GM12891 (cell line): ENCODE measurements around the gene LEMD1.
A peak's percentile ranks its signal among the peaks of the same experiment; 100 is the strongest.
"Not testable (repeated sequence)": the region's sequence is repeated elsewhere in the genome, so short reads cannot be mapped to it uniquely, and the experiment has no call there.

Experiments
- DNase-seq: peaks from one replicate; pipeline ENCODE4 v3.0.0; 2011; ENCODE audit warnings: low spot score; ENCODE audit not compliant: insufficient read length
- FAIRE-seq: peaks from 2 replicates; lab custom pipeline; 2011; peaks lifted over from hg19 to GRCh38; lab: Jason Lieb, UNC
- PAX5 ChIP-seq: IDR thresholded peaks from 2 replicates; pipeline ENCODE4 v1.6.1; 2011; ENCODE audit warnings: low read length, moderate library complexity, mild to moderate bottlenecking; ENCODE audit not compliant: insufficient read depth, severe bottlenecking
- POLR2A ChIP-seq: IDR thresholded peaks from 2 replicates; pipeline ENCODE4 v1.6.1; 2011; ENCODE audit warnings: low read depth, low read length, control low read depth
- POLR2AphosphoS5 ChIP-seq: IDR thresholded peaks from 2 replicates; pipeline ENCODE4 v1.6.1; 2011; ENCODE audit warnings: low read depth, low read length, control low read depth
- POU2F2 ChIP-seq: IDR thresholded peaks from 2 replicates; pipeline ENCODE4 v1.6.1; 2011; ENCODE audit warnings: low read depth, mild to moderate bottlenecking, control low read depth, low read length, moderate library complexity
- SPI1 ChIP-seq: IDR thresholded peaks from 2 replicates; pipeline ENCODE4 v1.6.1; 2011; ENCODE audit warnings: low read depth, low read length, control low read depth
- TAF1 ChIP-seq: IDR thresholded peaks from 2 replicates; pipeline ENCODE4 v1.6.1; 2011; ENCODE audit warnings: low read depth, low read length, control low read depth

LEMD1 gene

GRCh38 chr1:205370780-205371179 is 51.1 kb downstream of the LEMD1 start:
- DNase-seq, result no peak

GRCh38 chr1:205369701-205370123 is 52.1 kb downstream of the LEMD1 start:
- no peak for TF ChIP-seq PAX5
- TF ChIP-seq POLR2A, result no peak
- no peak for TF ChIP-seq POLR2AphosphoS5
- no peak for TF ChIP-seq TAF1
- TF ChIP-seq POU2F2, result no peak
- no peak for TF ChIP-seq SPI1
- no peak for DNase-seq
- FAIRE-seq, result no peak

More at GRCh38 chr1:205370780-205371179, 51.1 kb downstream of the LEMD1 start:
- FAIRE-seq, result no peak
- TF ChIP-seq POLR2A (no peak), POU2F2 (no peak), TAF1 (no peak), PAX5 (no peak), POLR2AphosphoS5 (no peak), SPI1 (no peak)

- FAIRE-seq, result no peak
Measured at GRCh38 chr1:205368478-205368877, 53.4 kb downstream of the LEMD1 start.

GRCh38 chr1:205365945-205366463 is 55.9 kb downstream of the LEMD1 start:
- DNase-seq, result no peak
- no peak for FAIRE-seq
- TF ChIP-seq TAF1 (no peak), POLR2A (no peak), POLR2AphosphoS5 (no peak), POU2F2 (no peak)

More at GRCh38 chr1:205368478-205368877, 53.4 kb downstream of the LEMD1 start:
- no peak for DNase-seq
- TF ChIP-seq TAF1 (no peak), POLR2AphosphoS5 (no peak), SPI1 (no peak)

- not testable (repeated sequence) for FAIRE-seq, DNase-seq
Measured at GRCh38 chr1:205365086-205365485, 56.8 kb downstream of the LEMD1 start.

- no peak for TF ChIP-seq TAF1
- no peak for TF ChIP-seq POLR2AphosphoS5
- no peak for TF ChIP-seq POU2F2
- no peak for TF ChIP-seq SPI1
- no peak for TF ChIP-seq PAX5
- no peak for TF ChIP-seq POLR2A
Measured at GRCh38 chr1:205360891-205361290, 61.0 kb downstream of the LEMD1 start.

GRCh38 chr1:205359771-205360565 is 61.9 kb downstream of the LEMD1 start:
- TF ChIP-seq POLR2AphosphoS5 (no peak), POLR2A (no peak), SPI1 (no peak), TAF1 (no peak), POU2F2 (no peak), PAX5 (no peak)
- no peak for FAIRE-seq
- DNase-seq, result no peak

More at GRCh38 chr1:205360891-205361290, 61.0 kb downstream of the LEMD1 start:
- FAIRE-seq, result no peak
- no peak for DNase-seq

GRCh38 chr1:205358579-205358978 is 63.3 kb downstream of the LEMD1 start:
- DNase-seq (no peak), FAIRE-seq (no peak)
- no peak for TF ChIP-seq SPI1

- FAIRE-seq (no peak), DNase-seq (no peak)
- TF ChIP-seq PAX5 (no peak), TAF1 (no peak), POU2F2 (no peak), POLR2A (no peak), SPI1 (no peak), POLR2AphosphoS5 (no peak)
Measured at GRCh38 chr1:205357567-205357966, 64.3 kb downstream of the LEMD1 start.

- no peak for DNase-seq
- FAIRE-seq, result no peak
- TF ChIP-seq SPI1 (no peak), PAX5 (peak; percentile 58)
Measured at GRCh38 chr1:205356440-205357139, 65.3 kb downstream of the LEMD1 start, which contains the start of gene KLHDC8A. TSS of gene KLHDC8A (minus strand) at chr1:205356922. CDS start at chr1:205343604, 13,318 bp downstream.

GRCh38 chr1:205355075-205355453 is 66.8 kb downstream of the LEMD1 start:
- no peak for TF ChIP-seq POLR2AphosphoS5
- no peak for TF ChIP-seq POU2F2
- TF ChIP-seq POLR2A, result no peak
- no peak for TF ChIP-seq PAX5
- no peak for TF ChIP-seq TAF1
- TF ChIP-seq SPI1, result no peak
- DNase-seq (no peak), FAIRE-seq (no peak)
